HTERT RPE-1 (cell line): ENCODE results near the gene PTPN18.
"Not testable (repeated sequence)": the region's sequence is repeated elsewhere in the genome, so short reads cannot be mapped to it uniquely, and the experiment has no call there.

Experiments used
- in situ Hi-C: fragments of 300-500 bp; cut with MboI; formaldehyde crosslinking; loops from 4 replicates; pipeline ENCODE4 v1.14.3; 2020; ENCODE audit warnings: low sequenced_read_pairs

Gene PTPN18

GRCh38 chr2:130355578-130356431 is at the start of gene PTPN18:
Gene PTPN18 (plus strand): TSS chr2:130356056. CDS start chr2:130356108, 52 bp downstream.
- in situ Hi-C loops: no loop called here

- in situ Hi-C loops: no loop called here
Observed at GRCh38 chr2:130307850-130308249, 48.0 kb upstream of the PTPN18 start.

- in situ Hi-C loops: no loop called here
Observed at GRCh38 chr2:130310881-130311280, 45.0 kb upstream of the PTPN18 start.

- in situ Hi-C loops: no loop called here
Observed at GRCh38 chr2:130313812-130314334, 42.0 kb upstream of the PTPN18 start.

GRCh38 chr2:130314377-130314776 is 41.5 kb upstream of the PTPN18 start:
- in situ Hi-C loops: no loop called here

- in situ Hi-C loops: no loop called here
Observed at GRCh38 chr2:130316596-130316995, 39.3 kb upstream of the PTPN18 start.

GRCh38 chr2:130318906-130319305 is 37.0 kb upstream of the PTPN18 start:
- in situ Hi-C loops: no loop called here

- in situ Hi-C loops: no loop called here
Observed at GRCh38 chr2:130319536-130319935, 36.3 kb upstream of the PTPN18 start.

GRCh38 chr2:130327703-130328527 is 27.9 kb upstream of the PTPN18 start:
- in situ Hi-C loops: no loop called here

GRCh38 chr2:130328710-130329109 is 27.1 kb upstream of the PTPN18 start:
- in situ Hi-C loops: no loop called here

- in situ Hi-C loops: no loop called here
Observed at GRCh38 chr2:130332271-130333073, 23.4 kb upstream of the PTPN18 start.

- in situ Hi-C loops: not testable (repeated sequence)
Observed at GRCh38 chr2:130333253-130333652, 22.6 kb upstream of the PTPN18 start.

GRCh38 chr2:130334026-130334425 is 21.8 kb upstream of the PTPN18 start:
- in situ Hi-C loops: no loop called here

GRCh38 chr2:130335226-130335625 is 20.6 kb upstream of the PTPN18 start:
- in situ Hi-C loops: no loop called here

GRCh38 chr2:130336150-130336876 is 19.5 kb upstream of the PTPN18 start:
- in situ Hi-C loops: no loop called here

- in situ Hi-C loops: no loop called here
Observed at GRCh38 chr2:130336877-130337734, 18.8 kb upstream of the PTPN18 start.

- in situ Hi-C loops: no loop called here
Observed at GRCh38 chr2:130337735-130338325, 18.0 kb upstream of the PTPN18 start.

- in situ Hi-C loops: no loop called here
Observed at GRCh38 chr2:130338793-130339345, 17.0 kb upstream of the PTPN18 start.
